Naive thymus-derived CD4-positive, alpha-beta T cell (primary cell): Measurements from ENCODE around the gene P2RX3. TPM values are rescaled to one million over a fixed set of nuclear protein-coding genes. Genes with fewer than 3 reads are reported as not detected.
A peak's percentile ranks its signal among the peaks of the same experiment; 100 is the strongest.

Experiments
- ATAC-seq: fragments of 150-1000 bp; cut with Tn5 transposase; 2 replicates; pipeline ENCODE4 v1.10.0; 2021; ENCODE audit warnings: mild to moderate bottlenecking, moderate library complexity
- CTCF ChIA-PET: fragments of 350-600 bp; sonication (Branson Sonifier 250); formaldehyde crosslinking; loops from one replicate; lab custom pipeline; 2021; ENCODE audit warnings: antibody characterized with exemption; lab: Charles Lee
- POLR2A ChIA-PET: fragments of 350-600 bp; sonication (Branson Sonifier 250); formaldehyde crosslinking; loops from one replicate; lab custom pipeline; 2021; ENCODE audit warnings: antibody characterized with exemption, inconsistent platforms; lab: Charles Lee
- DNase-seq, 9 donors: peaks; one replicate each; pipeline versions ENCODE4 v3.0.0 to v3.0.0-alpha.2; 2020 to 2022; ENCODE audit warnings: mixed read lengths in 1 of 9
- H3K27ac ChIP-seq: one replicate; pipeline ENCODE4 v1.7.0; 2013; ENCODE audit warnings: mild to moderate bottlenecking, low read depth, low read length, moderate library complexity
- H3K27me3 ChIP-seq, 2 donors: one replicate each; pipeline ENCODE4 v1.7.0; 2013; ENCODE audit warnings: low read length in 2 of 2, mild to moderate bottlenecking in 2 of 2, moderate library complexity in 2 of 2; ENCODE audit not compliant: control insufficient read depth in 2 of 2, insufficient read depth in 2 of 2
- H3K36me3 ChIP-seq, 3 experiments: 1 replicate in 2 of 3; 2 replicates in 1 of 3; pipeline ENCODE4 v1.7.0; 2013; ENCODE audit warnings: low read length in 3 of 3, mild to moderate bottlenecking in 3 of 3, moderate library complexity in 1 of 3; ENCODE audit not compliant: insufficient read depth in 3 of 3, control insufficient read depth in 2 of 3
- H3K4me1 ChIP-seq, 2 donors: one replicate each; pipeline ENCODE4 v1.7.0; 2013; ENCODE audit warnings: low read length in 2 of 2, mild to moderate bottlenecking in 2 of 2, moderate library complexity in 1 of 2; ENCODE audit not compliant: control insufficient read depth in 2 of 2, insufficient read depth in 2 of 2
- H3K4me3 ChIP-seq: 2 replicates; pipeline ENCODE4 v1.7.0; 2013; ENCODE audit warnings: mild to moderate bottlenecking, low read length
- H3K9me3 ChIP-seq, 3 experiments: 1 replicate in 2 of 3; 2 replicates in 1 of 3; pipeline ENCODE4 v1.7.0; 2013; ENCODE audit warnings: low read length in 3 of 3; ENCODE audit not compliant: control insufficient read depth in 2 of 3
- H3K27ac Mint-ChIP-seq, 9 donors: one replicate each; pipeline ENCODE4 v1.8.0; 2020 to 2022; ENCODE audit warnings: mixed read lengths in 9 of 9, mild to moderate bottlenecking in 8 of 9, moderate library complexity in 5 of 9, inconsistent platforms in 2 of 9
- H3K27me3 Mint-ChIP-seq, 5 donors: one replicate each; pipeline ENCODE4 v1.8.0; 2021 to 2022; ENCODE audit warnings: mixed read lengths in 5 of 5, mild to moderate bottlenecking in 1 of 5
- H3K36me3 Mint-ChIP-seq, 5 donors: one replicate each; pipeline ENCODE4 v1.8.0; 2020 to 2022; ENCODE audit warnings: mixed read lengths in 5 of 5, mild to moderate bottlenecking in 3 of 5, inconsistent platforms in 1 of 5
- H3K4me1 Mint-ChIP-seq, 7 donors: one replicate each; pipeline ENCODE4 v1.8.0; 2020 to 2022; ENCODE audit warnings: mixed read lengths in 7 of 7, mild to moderate bottlenecking in 3 of 7, inconsistent platforms in 1 of 7
- H3K4me3 Mint-ChIP-seq, 10 donors: one replicate each; pipeline ENCODE4 v1.8.0; 2020 to 2022; ENCODE audit warnings: mild to moderate bottlenecking in 10 of 10, mixed read lengths in 10 of 10, moderate library complexity in 6 of 10, inconsistent platforms in 2 of 10
- H3K9me3 Mint-ChIP-seq, 11 donors: one replicate each; pipeline ENCODE4 v1.8.0; 2020 to 2022; ENCODE audit warnings: mixed read lengths in 11 of 11, mild to moderate bottlenecking in 4 of 11, inconsistent platforms in 1 of 11, moderate library complexity in 1 of 11
- intact Hi-C, 2 donors: fragments of 100-400 bp; cut with micrococcal nuclease; formaldehyde crosslinking; loops; one replicate each; pipeline ENCODE4 v1.15.1; 2023
- polyA plus RNA-seq, 2 donors: library from polyadenylated mRNA; unstranded; fragments of 300-500 nt; fragmentation: Illumina TruSeq; gene quantifications; one replicate each; pipeline ENCODE4 v1.2.3, GENCODE V29; 2021
- total RNA-seq, 6 experiments: library from RNA in 5 of 6; stranded (reverse) in 5 of 6; gene quantifications; 1 replicate in 5 of 6; 2 replicates in 1 of 6; pipeline ENCODE4 v1.2.3 and lab custom pipeline; 2021 to 2026

The P2RX3 gene
- total and polyA plus RNA-seq, 7 experiments from 2014 or later, result not detected

GRCh38 chr11:57320067-57320718 is 18.0 kb upstream of the P2RX3 start:
- Histone ChIP-seq H3K4me3 (no peak overlapping the region), H3K27ac (no peak overlapping the region), H3K36me3 (peaks cover 0 to 15% (median 0%) of the 10 kb centered on the region in 3 experiments), H3K27me3 (no peaks in the 10 kb centered on the region), H3K9me3 (no peaks in the 10 kb centered on the region), H3K4me1 (peaks cover 0 to 4% of the 10 kb centered on the region in 2 donors)
- Mint-ChIP-seq H3K4me3 (no peak overlapping the region), H3K9me3 (no peaks in the 10 kb centered on the region), H3K4me1 (peaks cover 14 to 33% (median 25%) of the 10 kb centered on the region in 7 donors), H3K27ac (no peak overlapping the region), H3K27me3 (no peaks in the 10 kb centered on the region), H3K36me3 (peaks cover 0 to 7% (median 5%) of the 10 kb centered on the region in 5 donors)
- CTCF ChIA-PET, result no interaction called here
- POLR2A ChIA-PET, result no interaction called here
- ATAC-seq, result no peak
- intact Hi-C loops, result loop anchor here in 1 of 2 donors (10.0 kb wide), 2 partner anchors 245 to 1825 kb away; partner anchors contain the start of genes FAM111A and UBE2L6
- no peak for DNase-seq

DNA sequence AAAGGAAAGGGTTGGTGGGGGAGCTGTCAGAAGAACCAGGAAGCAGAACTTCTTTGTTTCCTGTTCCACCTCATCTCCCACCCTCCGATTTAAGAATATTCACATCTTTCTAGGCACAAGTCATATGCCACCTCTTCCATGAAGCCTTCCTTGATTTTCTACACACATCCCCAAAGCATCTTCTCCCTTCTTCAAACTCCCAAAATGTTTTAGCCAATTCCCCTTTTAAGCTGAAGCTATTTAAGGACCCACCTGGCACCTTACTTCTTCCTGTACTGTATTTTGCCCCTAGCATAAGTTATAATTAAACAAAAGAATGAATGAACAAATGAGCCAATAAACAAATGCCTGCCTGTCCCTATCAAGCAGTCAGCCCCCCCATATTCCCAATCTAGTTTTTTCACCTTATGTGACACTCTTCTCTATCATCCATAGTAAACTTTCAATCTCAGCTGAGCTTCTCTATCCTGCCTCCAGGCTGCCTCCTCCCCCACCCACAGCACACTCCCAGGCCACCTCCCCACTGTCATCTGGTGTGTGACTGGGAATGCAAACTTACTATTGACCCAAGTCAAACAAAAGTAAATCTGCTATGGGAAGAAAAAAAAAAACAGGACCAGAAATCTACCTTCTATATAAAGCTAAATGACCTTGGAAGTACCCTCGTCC is 17.3 kb upstream of the P2RX3 start:
- H3K36me3 Mint-ChIP-seq, result peaks cover 0 to 7% (median 5%) of the 10 kb centered on the region in 5 donors

GRCh38 chr11:57321388-57322255 is 16.5 kb upstream of the P2RX3 start:
- peak overlapping the region in 6 of 9 donors; percentile 28 to 90 (median 48) for H3K27ac Mint-ChIP-seq
- POLR2A ChIA-PET, result interaction anchor here (1.0 kb wide), 1 partner anchor 10 kb away, joined by 3 read pairs; no protein-coding TSS in a partner anchor
- no peak for DNase-seq
- Histone ChIP-seq H3K9me3 (no peaks in the 10 kb centered on the region), H3K4me3 (no peak overlapping the region), H3K36me3 (peaks cover 0 to 15% (median 0%) of the 10 kb centered on the region in 3 experiments), H3K27ac (no peak overlapping the region), H3K27me3 (no peaks in the 10 kb centered on the region), H3K4me1 (peaks cover 8 to 14% of the 10 kb centered on the region in 2 donors)
- H3K36me3 Mint-ChIP-seq, result peaks cover 0 to 11% (median 7%) of the 10 kb centered on the region in 5 donors
- intact Hi-C loops, result loop anchor here in 1 of 2 donors (10.0 kb wide), 2 partner anchors 243 to 1823 kb away; partner anchors contain the start of genes FAM111A and UBE2L6
- no peaks in the 10 kb centered on the region for H3K27me3 Mint-ChIP-seq
- H3K4me1 Mint-ChIP-seq, result peaks cover 26 to 47% (median 39%) of the 10 kb centered on the region in 7 donors
- no peaks in the 10 kb centered on the region for H3K9me3 Mint-ChIP-seq
- no peak for ATAC-seq
- CTCF ChIA-PET, result interaction anchor here (0.7 kb wide), 1 partner anchor 207 kb away, joined by 3 read pairs; no protein-coding TSS in a partner anchor
- peak overlapping the region in 2 of 10 donors; percentile 44 to 72 for H3K4me3 Mint-ChIP-seq

More for the DNA sequence above, 17.3 kb upstream of the P2RX3 start:
- Histone ChIP-seq H3K4me3 (no peak overlapping the region), H3K27me3 (no peaks in the 10 kb centered on the region), H3K36me3 (peaks cover 0 to 15% (median 0%) of the 10 kb centered on the region in 3 experiments), H3K27ac (no peak overlapping the region), H3K9me3 (no peaks in the 10 kb centered on the region), H3K4me1 (peaks cover 4 to 9% of the 10 kb centered on the region in 2 donors)
- ChIA-PET CTCF (no interaction called here), POLR2A (no interaction called here)
- Mint-ChIP-seq H3K4me3 (peak overlapping the region in 1 of 10 donors; percentile 16), H3K27ac (peak overlapping the region in 3 of 9 donors; percentile 3 to 68 (median 44)), H3K4me1 (peaks cover 21 to 40% (median 32%) of the 10 kb centered on the region in 7 donors), H3K9me3 (no peaks in the 10 kb centered on the region), H3K27me3 (no peaks in the 10 kb centered on the region)
- ATAC-seq, result no peak
- intact Hi-C loops, result loop anchor here in 1 of 2 donors (10.0 kb wide), 2 partner anchors 244 to 1824 kb away; partner anchors contain the start of genes FAM111A and UBE2L6
- DNase-seq, result no peak

DNA sequence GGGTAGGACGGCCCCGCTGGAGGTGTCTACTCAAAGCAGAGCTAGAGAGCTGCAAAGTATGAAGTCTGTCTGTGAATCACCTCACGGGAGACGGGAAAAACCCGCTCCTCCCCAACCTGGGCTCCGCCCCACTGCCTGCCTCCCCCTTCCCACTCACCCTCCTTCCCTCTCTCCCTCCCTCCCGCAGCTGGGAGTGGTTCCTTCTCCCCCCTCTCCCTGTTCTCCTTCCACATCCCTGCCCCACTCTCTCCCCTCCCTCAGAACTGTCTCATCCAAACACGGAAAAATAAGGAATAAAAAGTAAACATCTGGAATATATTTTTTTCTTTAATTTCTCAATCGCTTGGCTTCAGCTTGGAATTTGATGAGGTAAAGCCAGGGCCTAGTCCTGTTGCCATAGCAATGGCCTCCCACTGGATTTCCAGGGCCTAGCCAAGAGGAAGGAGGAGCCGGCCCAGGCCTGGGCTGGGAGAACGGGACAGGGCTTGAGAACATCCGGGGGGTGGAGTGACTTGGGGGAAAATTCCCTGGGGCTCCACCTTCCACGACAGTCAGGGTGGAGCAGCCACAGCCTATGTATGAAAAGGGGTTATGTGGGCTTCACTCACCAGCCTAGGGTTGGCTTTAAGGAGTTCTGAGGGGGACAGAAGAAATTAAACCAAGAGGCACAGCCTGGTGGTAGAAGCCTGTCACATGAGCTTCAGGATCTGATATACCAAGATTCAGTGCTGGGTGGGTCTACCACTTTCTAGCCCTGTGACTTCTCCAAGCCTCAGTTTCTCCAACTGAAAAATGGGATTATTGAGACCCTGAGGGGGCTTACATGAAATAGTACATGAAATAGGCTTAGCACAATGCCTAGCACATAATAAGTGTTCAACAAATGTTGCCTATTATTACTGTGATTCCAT is 15.6 kb upstream of the P2RX3 start:
- Mint-ChIP-seq H3K4me1 (peaks cover 30 to 56% (median 47%) of the 10 kb centered on the region in 7 donors), H3K9me3 (no peaks in the 10 kb centered on the region), H3K27me3 (no peaks in the 10 kb centered on the region), H3K27ac (peak overlapping the region; percentile 51 to 90 (median 76)), H3K4me3 (peak overlapping the region; percentile 47 to 95 (median 89)), H3K36me3 (peaks cover 6 to 20% (median 14%) of the 10 kb centered on the region in 5 donors)
- intact Hi-C loops, result loop anchor here in 1 of 2 donors (10.0 kb wide), 2 partner anchors 242 to 1822 kb away; partner anchors contain the start of genes FAM111A and UBE2L6
- Histone ChIP-seq H3K4me3 (no peak overlapping the region), H3K4me1 (peaks cover 8 to 14% of the 10 kb centered on the region in 2 donors), H3K27me3 (no peaks in the 10 kb centered on the region), H3K36me3 (peaks cover 0 to 15% (median 7%) of the 10 kb centered on the region in 3 experiments), H3K27ac (no peak overlapping the region), H3K9me3 (no peaks in the 10 kb centered on the region)
- DNase-seq, result no peak
- ChIA-PET CTCF (no interaction called here), POLR2A (interaction anchor here (0.6 to 1.0 kb wide), 3 partner anchors 11 to 74 kb away, joined by 3 read pairs; no protein-coding TSS in a partner anchor)
- ATAC-seq, result no peak

DNA sequence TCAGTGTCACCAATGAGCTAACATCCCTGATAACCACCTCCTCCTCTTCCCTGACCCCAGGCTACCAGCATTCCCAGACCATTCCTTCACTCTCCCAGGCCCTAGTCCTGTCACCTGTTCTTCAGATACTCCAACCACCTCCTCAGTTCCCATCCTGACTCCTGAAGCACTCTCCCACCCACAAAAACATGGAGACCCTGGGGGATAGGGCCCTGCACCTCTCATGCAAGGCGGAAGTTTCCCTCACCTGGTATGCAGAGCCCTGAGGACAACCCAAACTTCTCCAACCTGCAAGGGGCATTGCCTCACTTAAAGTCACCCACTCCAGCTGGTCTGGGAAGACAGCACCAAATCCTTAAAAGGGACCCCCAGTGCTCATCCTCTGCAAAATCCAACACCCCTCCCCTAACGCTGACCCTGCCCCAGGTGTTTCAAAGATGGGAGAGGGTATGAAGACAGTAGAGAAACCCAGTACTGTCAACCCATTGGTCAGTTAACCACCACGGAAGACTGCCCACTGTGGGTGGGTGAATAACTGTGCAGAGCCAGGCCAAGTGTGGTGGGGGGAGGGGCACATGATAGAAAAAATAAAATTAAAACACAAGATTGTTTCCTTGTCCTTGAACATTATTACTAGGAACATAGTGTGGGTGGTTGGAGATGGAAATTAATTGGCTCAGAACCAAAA is 14.8 kb upstream of the P2RX3 start:
- H3K4me3 Mint-ChIP-seq, result peak overlapping the region; percentile 87 to 95 (median 89)
- peaks cover 30 to 58% (median 51%) of the 10 kb centered on the region in 7 donors for H3K4me1 Mint-ChIP-seq
- ChIA-PET CTCF (no interaction called here), POLR2A (interaction anchor here (0.6 to 3.9 kb wide), 3 partner anchors 8 to 74 kb away, joined by 3 to 94 read pairs (median 4); partner anchors contain the start of genes P2RX3 and SSRP1)
- DNase-seq, result no peak
- Histone ChIP-seq H3K27me3 (no peaks in the 10 kb centered on the region), H3K36me3 (peaks cover 0 to 20% (median 7%) of the 10 kb centered on the region in 3 experiments), H3K9me3 (no peaks in the 10 kb centered on the region), H3K4me3 (no peak overlapping the region), H3K27ac (no peak overlapping the region), H3K4me1 (peaks cover 8 to 14% of the 10 kb centered on the region in 2 donors)
- H3K36me3 Mint-ChIP-seq, result peaks cover 9 to 25% (median 19%) of the 10 kb centered on the region in 5 donors
- intact Hi-C loops, result loop anchor here in 1 of 2 donors (10.0 kb wide), 2 partner anchors 241 to 1821 kb away; partner anchors contain the start of genes FAM111A and UBE2L6
- H3K27me3 Mint-ChIP-seq, result no peaks in the 10 kb centered on the region
- H3K27ac Mint-ChIP-seq, result peak overlapping the region; percentile 60 to 86 (median 84)
- no peaks in the 10 kb centered on the region for H3K9me3 Mint-ChIP-seq
- ATAC-seq, result no peak
